Right lobe of liver (tissue), 6 donors: ENCODE measurements around the gene TMC5. TPM values are rescaled to one million over a fixed set of nuclear protein-coding genes. Genes with fewer than 3 reads are reported as not detected.
"Not testable (repeated sequence)": the region's sequence is repeated elsewhere in the genome, so short reads cannot be mapped to it uniquely, and the experiment has no call there.

Experiments
- ATAC-seq, 4 donors: fragments of 200-7000 bp; cut with Tn5 transposase; one replicate each; pipeline ENCODE4 v1.9.1; 2020; ENCODE audit warnings: mild to moderate bottlenecking in 4 of 4, moderate library complexity in 4 of 4
- DNase-seq, 3 donors: peaks; one replicate each; pipeline ENCODE4 v3.0.0-alpha.2; 2020
- H3K27ac ChIP-seq, 3 donors: fragments of 200-600 bp; one replicate each; pipeline ENCODE4 v1.8.0; 2022
- H3K27me3 ChIP-seq, 2 donors: fragments of 200-600 bp; one replicate each; pipeline ENCODE4 v1.8.0; 2022
- H3K36me3 ChIP-seq, 4 donors: fragments of 200-600 bp; sonication (generic) in 1 of 4; one replicate each; pipeline versions ENCODE4 v1.5.1 to v1.8.0; 2017 to 2022; ENCODE audit warnings: control low read depth in 1 of 4
- H3K4me1 ChIP-seq, 4 donors: fragments of 200-600 bp; sonication (generic) in 1 of 4; one replicate each; pipeline versions ENCODE4 v1.5.1 to v1.8.0; 2017 to 2022; ENCODE audit warnings: control low read depth in 1 of 4
- H3K4me3 ChIP-seq, 3 donors: fragments of 200-600 bp; one replicate each; pipeline ENCODE4 v1.8.0; 2022
- H3K9me3 ChIP-seq, 4 donors: fragments of 200-600 bp; sonication (generic) in 1 of 4; one replicate each; pipeline versions ENCODE4 v1.5.1 to v1.8.0; 2017 to 2022; ENCODE audit warnings: control low read depth in 1 of 4
- CTCF ChIP-seq, 4 donors: fragments of 200-600 bp in 3 of 4; fragments of 450-650 bp in 1 of 4; IDR thresholded peaks; one replicate each; pipeline versions ENCODE4 v1.5.1 to v1.8.0; 2016 to 2022; ENCODE audit warnings: antibody characterized with exemption in 4 of 4, mild to moderate bottlenecking in 2 of 4
- POLR2A ChIP-seq: fragments of 450-650 bp; IDR thresholded peaks from one replicate; pipeline ENCODE4 v1.6.1; 2017; ENCODE audit warnings: antibody characterized with exemption, mild to moderate bottlenecking
- WGBS: methylation state at CpG from one replicate; pipeline ENCODE4 v1.1.6; 2018; ENCODE audit warnings: low coverage, low lambda C conversion rate; ENCODE audit not compliant: insufficient coverage; ENCODE audit errors: missing lambda C conversion rate; 5-methylcytosine and 5-hydroxymethylcytosine counted together
- intact Hi-C, 2 donors: fragments of 100-400 bp; cut with DNase I; formaldehyde crosslinking; loops; one replicate each; pipeline versions ENCODE4 v1.11.2 to v1.14.1; 2022
- long read RNA-seq: library from polyadenylated mRNA; unstranded; transcript quantifications from one replicate; pipeline ENCODE4 v2.0.0, GENCODE V29; 2019
- total RNA-seq, 6 experiments: library from RNA; depleted of rRNA in 2 of 6; stranded (reverse); fragments of >200 nt in 2 of 6; fragmentation: NEBNext Ultra II Directional in 3 of 6; extraction: Animal tissue kit (Norgen Biotek cat#: 25700) in 3 of 6; gene quantifications; one replicate each; pipeline versions ENCODE4 v1.1.0 to v1.2.4, GENCODE V29; 2016 to 2023
- donor health status: DM: no; HTN: yes; CAD: no.
- donor health status: DM: no; HTN: no; CAD: no.
- donor health status: DM: no; HTN: no; CAD: no.
- donor health status: DM: no; HTN: yes; CAD: no.
- donor health status: DM: no; HTN: yes; CAD: no.

TMC5 gene
- total RNA-seq = 1 to 10 TPM in 2 of 6 experiments, under 1 TPM in 3, not detected in 1; 0.43 to 3.4 (median 0.93) TPM
- long read RNA-seq = 0 reads

- Histone ChIP-seq H3K36me3 (no peaks in the 10 kb centered on the region), H3K27me3 (no peaks in the 10 kb centered on the region), H3K9me3 (no peaks in the 10 kb centered on the region), H3K4me3 (no peak within 1 kb of the TSS), H3K4me1 (peaks cover 0 to 17% (median 4%) of the 10 kb centered on the region in 4 donors), H3K27ac (no peak within 1 kb of the TSS)
- WGBS = 40% methylated on average over 12 of the region's 12 CpGs
- intact Hi-C loops = no loop called here
- no peak for DNase-seq
- ATAC-seq = no peak
- TF ChIP-seq CTCF (IDR thresholded peaks at IDR 0.05) = no peak
- no peak for TF ChIP-seq POLR2A
Measured at GRCh38 chr16:19417640-19418039, at the start of gene TMC5. Gene TMC5, plus strand, starts transcription at chr16:19417883. Its CDS starts 22,156 bp downstream, at chr16:19440039.

GRCh38 chr16:19372541-19372940, 45.1 kb upstream of the TMC5 start:
- intact Hi-C loops = loop anchor here in 1 of 2 donors (5.0 kb wide), 1 partner anchor 205 kb away; the partner anchor contains the start of gene SYT17
- H3K27me3 ChIP-seq, H3K4me3 ChIP-seq, ATAC-seq, H3K27ac ChIP-seq, H3K36me3 ChIP-seq, DNase-seq, H3K4me1 ChIP-seq, H3K9me3 ChIP-seq: not testable (repeated sequence)
- WGBS = 49% methylated on average over 4 of the region's 7 CpGs

- Histone ChIP-seq H3K36me3 (no peaks in the 10 kb centered on the region), H3K4me3 (no peak overlapping the region), H3K9me3 (no peaks in the 10 kb centered on the region), H3K4me1 (peaks cover 0 to under 1% (median 0%) of the 10 kb centered on the region in 4 donors), H3K27ac (no peak overlapping the region), H3K27me3 (no peaks in the 10 kb centered on the region)
- no peak for TF ChIP-seq CTCF (IDR thresholded peaks at IDR 0.05)
- no peak for TF ChIP-seq POLR2A
- intact Hi-C loops = loop anchor here in 1 of 2 donors (5.0 kb wide), 1 partner anchor 207 kb away; the partner anchor contains the start of gene SYT17
- DNase-seq (no peak), ATAC-seq (no peak)
- WGBS = 75% methylated on average over 2 of the region's 3 CpGs
Measured at GRCh38 chr16:19374402-19374801, 43.3 kb upstream of the TMC5 start.

GRCh38 chr16:19375561-19376158, 42.0 kb upstream of the TMC5 start:
- TF ChIP-seq CTCF (IDR thresholded peaks at IDR 0.05) (peak; percentile 87 to 94 (median 92)), POLR2A (no peak)
- Histone ChIP-seq H3K27me3 (no peaks in the 10 kb centered on the region), H3K4me3 (no peak overlapping the region), H3K9me3 (no peaks in the 10 kb centered on the region), H3K36me3 (no peaks in the 10 kb centered on the region), H3K27ac (no peak overlapping the region), H3K4me1 (peaks cover 0 to 13% (median 0%) of the 10 kb centered on the region in 4 donors)
- intact Hi-C loops = loop anchor here in 1 of 2 donors (5.0 kb wide), 2 partner anchors 208 to 288 kb away; partner anchors contain the start of gene SYT17
- 25% methylated on average over 4 of the region's 4 CpGs for WGBS
- ATAC-seq = peak; percentile 75 to 83 (median 80)
- DNase-seq = peak in 1 of 3 donors; percentile 50

GRCh38 chr16:19377864-19378263, 39.8 kb upstream of the TMC5 start:
- H3K27ac ChIP-seq = no peak overlapping the region
- no peak for ATAC-seq
- intact Hi-C loops = loop anchor here in 1 of 2 donors (5.0 kb wide), 2 partner anchors 211 to 291 kb away; partner anchors contain the start of gene SYT17

More at GRCh38 chr16:19377864-19378263, 39.8 kb upstream of the TMC5 start:
- H3K4me3 ChIP-seq = no peak overlapping the region
- DNase-seq = no peak
- 60% methylated on average over 2 of the region's 3 CpGs for WGBS
- H3K4me1 ChIP-seq = peaks cover 0 to 13% (median 3%) of the 10 kb centered on the region in 4 donors
- H3K36me3 ChIP-seq = no peaks in the 10 kb centered on the region
- TF ChIP-seq CTCF (IDR thresholded peaks at IDR 0.05) = no peak
- no peak for TF ChIP-seq POLR2A
- H3K9me3 ChIP-seq = no peaks in the 10 kb centered on the region
- H3K27me3 ChIP-seq = no peaks in the 10 kb centered on the region
